Measurements from ENCODE around the gene TMEM191C.
"Not testable (repeated sequence)": the region's sequence is repeated elsewhere in the genome, so short reads cannot be mapped to it uniquely, and the experiment has no call there.

- not testable (repeated sequence) for TF ChIP-seq ZZZ3 (CRISPR knock-in tag; IDR thresholded peaks at IDR 0.05; ENCODE audit: borderline replicate concordance); ZNF749 (CRISPR knock-in tag; IDR thresholded peaks at IDR 0.05; ENCODE audit: borderline replicate concordance); NPAS2 (CRISPR knock-in tag; IDR thresholded peaks at IDR 0.05; ENCODE audit: borderline replicate concordance); ZBTB7A (CRISPR knock-in tag; IDR thresholded peaks at IDR 0.05); ATF3 (CRISPR knock-in tag; IDR thresholded peaks at IDR 0.05); JUND (CRISPR knock-in tag; IDR thresholded peaks at IDR 0.05); CTCF (CRISPR knock-in tag; IDR thresholded peaks at IDR 0.05); THYN1 (CRISPR knock-in tag; IDR thresholded peaks at IDR 0.05; ENCODE audit: borderline replicate concordance, low read depth); SIN3A (IDR thresholded peaks at IDR 0.05; ENCODE audit: borderline replicate concordance, low read depth, low read length)
Observed at GRCh38 chr22:21498489-21498888, 31.3 kb downstream of the TMEM191C start.

Data from HepG2 (cell line).